COLO668 (cell line): Measurements from ENCODE around the gene RAG2.

Source experiments
- DNase-seq: peaks from one replicate; lab custom pipeline; 2025; ENCODE audit not compliant: unreplicated experiment; lab: John Stamatoyannopoulos, UW

The RAG2 gene

DNA sequence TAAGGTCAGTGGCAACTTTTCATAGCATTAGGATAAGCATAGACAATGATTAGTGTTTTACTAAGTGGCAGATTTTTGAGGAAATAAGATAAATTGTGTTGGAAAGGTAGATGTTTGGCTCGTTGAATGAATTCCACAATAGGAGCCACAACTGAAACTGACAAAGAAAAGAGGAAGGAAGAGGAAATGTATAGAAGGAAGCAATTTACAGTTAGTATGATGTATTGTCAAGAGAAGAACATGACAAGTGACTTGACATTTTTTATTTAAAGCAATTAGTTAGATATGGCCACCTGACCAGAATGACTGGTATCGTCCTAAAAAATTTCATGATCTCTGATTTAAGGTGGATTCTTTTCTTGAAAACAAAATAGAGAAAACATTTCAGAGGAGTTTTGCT, 3.1 kb upstream of the RAG2 start:
- no peak for DNase-seq

DNA sequence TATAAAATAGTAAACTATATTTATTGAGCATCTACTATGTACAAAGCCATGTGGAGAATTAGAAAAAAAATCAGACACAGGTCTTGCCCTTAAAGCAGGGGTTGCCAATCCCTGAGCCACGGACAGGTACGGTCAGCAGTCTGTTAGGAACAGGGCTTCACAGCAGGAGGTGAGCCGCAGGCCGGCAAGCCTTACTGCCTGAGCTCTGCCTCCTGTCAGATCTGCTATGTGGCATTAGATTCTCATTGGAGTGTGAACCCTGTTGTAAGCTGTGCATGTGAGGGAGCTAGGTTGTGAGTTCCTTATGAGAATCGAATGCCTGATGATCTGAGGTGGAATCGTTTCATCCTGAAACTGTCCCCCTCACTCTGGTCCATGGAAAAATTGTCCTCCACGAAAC, 2.1 kb upstream of the RAG2 start:
- no peak for DNase-seq

DNA sequence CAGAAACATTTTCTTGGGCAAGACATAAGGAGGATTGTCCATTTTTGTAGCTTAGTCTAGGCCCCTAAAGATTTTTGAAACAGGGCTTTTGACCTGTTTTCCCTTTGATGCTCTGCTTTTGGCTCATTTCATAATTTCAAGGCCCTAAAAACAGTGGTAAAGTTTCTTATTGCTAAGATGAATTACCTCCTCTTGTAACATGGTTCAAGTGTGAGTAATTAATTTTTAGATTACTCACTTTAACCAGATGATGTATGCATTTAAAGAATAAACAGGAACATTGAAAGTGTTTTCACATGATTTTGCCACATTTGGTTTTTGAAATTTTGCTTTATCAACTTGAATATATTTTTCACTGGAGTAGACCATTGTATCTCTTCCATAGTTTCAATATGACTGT, 1.2 kb downstream of the RAG2 start:
- DNase-seq, result no peak

DNA sequence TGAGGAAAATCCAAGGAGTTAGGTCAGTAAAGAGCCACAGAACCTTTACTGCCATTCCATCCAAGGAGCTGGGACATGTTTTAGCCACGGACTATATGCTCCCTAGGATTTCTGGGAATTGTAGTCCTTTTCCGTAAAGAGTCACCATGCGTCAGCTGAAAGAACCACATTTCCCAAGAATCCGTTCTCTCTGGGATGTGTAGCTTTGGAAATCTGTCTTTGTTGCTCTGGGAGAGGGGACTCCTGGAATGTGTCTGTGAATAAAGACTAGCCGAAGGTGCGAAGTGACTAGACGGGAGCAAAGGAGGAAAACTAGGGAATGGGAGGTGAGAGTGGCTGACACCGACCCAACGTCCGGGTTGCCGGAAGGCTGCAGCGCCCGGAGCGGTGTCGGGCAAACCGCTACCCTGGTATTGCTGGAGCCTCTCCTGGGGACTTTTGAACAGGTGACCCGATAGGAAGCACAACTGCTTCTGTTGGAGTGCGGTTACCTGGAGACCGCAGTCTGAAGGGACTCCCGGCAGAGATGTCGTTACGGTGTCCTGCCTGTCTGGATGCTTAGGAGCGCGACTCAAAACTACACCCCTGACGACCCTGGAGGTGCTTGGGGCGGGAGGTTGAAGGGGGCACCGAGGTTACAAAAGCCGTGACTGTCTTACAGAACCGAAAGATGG, 3.6 kb downstream of the RAG2 start, which contains the start of gene IFTAP:
Gene IFTAP (plus strand): TSS at position 187 of the 674 bp plus-strand sequence. CDS start 15,602 bp downstream, outside the sequence.
- DNase-seq, result peak; percentile 67

DNA sequence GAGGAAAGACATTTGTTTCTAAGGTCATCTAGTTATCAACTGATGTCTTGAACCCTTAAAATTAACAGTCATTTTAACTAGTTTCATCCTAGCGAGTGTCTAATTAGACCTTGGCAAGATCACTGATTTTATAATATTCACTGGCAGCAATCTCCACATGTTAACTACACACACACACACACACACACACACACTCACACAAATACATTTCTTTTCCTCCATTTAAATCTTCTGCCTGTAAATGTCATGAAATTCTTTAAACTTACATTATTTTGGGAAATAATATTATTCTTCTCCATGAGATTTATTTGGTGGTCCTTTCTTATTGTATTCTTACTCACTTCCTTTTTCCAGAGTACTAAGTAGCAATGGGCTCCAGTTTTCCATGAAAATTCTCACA, 6.6 kb downstream of the RAG2 start:
- no peak for DNase-seq

DNA sequence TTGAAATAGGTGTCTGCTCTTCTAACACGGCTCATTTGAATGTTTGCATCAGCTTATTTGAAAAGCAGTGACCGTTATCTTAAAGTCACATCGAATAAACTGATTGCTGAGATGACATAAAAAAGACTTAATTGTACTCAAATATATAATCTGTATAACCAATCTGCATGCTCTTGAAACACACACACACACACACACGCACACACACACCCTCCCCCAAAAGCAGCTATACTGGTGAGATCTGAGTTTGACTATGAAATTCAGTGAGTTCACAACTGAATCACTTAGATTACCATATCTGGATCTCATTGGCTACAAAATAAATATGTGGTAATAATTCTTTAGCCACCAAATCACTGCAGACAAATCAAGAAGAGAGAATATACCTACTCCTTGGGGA, 7.5 kb downstream of the RAG2 start:
- DNase-seq, result no peak

DNA sequence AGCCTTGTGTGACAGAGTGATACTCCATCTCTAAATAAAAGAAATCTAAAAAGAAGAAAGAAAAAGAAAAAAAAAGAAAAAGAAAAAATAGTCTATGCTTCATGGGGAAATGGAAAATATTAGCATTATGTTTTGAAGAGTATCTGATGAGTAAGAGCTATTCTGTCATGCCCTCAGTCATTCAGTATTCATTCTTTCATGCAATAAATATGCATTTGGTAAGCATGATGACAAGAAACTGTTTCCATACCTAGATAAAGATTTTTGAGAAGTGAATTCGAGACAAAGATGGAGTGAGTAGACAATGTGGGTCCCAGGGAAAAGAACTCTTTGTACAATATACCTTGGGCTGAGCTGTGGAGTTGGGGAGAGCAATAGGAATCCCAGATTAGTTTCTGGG, 9.9 kb downstream of the RAG2 start:
- no peak for DNase-seq

DNA sequence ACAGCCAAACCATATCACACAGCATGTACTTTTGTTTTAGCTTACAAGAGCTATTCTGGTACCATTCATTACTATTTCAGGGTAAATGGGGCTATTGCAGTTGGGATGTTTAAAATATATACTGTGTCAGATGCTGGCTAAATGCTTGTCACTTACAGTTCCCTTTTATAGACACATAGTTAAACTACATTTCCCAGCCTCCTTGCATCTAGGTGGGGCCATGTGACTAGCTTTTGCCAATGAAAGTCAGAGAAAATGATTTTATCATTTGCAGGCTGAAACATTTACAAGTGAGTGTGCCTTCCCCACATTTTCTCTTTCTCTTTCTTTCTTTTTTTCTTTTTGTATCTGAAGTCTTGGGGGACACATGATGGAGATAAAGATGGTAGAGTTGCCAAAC, 11.5 kb downstream of the RAG2 start:
- DNase-seq, result no peak

DNA sequence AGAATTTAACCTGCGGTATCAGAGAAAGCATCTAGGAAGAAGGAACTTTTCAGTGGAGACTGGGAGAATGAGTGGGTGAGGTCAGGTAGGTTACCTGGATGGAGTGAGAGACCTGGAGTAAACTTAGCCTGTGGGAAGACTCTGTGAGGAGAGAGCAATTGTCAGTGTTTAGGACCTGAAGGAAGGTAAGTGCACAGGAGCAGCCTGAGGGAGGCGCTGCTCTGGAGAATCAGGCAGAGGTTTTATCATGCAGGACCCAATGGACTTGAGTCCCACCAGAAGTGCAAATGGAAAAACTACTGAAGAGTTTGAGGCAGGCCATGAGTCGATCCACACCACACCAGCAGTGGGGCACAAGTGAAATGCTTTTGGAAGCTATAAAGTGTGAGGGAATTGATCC, 14.4 kb downstream of the RAG2 start:
- DNase-seq, result no peak

DNA sequence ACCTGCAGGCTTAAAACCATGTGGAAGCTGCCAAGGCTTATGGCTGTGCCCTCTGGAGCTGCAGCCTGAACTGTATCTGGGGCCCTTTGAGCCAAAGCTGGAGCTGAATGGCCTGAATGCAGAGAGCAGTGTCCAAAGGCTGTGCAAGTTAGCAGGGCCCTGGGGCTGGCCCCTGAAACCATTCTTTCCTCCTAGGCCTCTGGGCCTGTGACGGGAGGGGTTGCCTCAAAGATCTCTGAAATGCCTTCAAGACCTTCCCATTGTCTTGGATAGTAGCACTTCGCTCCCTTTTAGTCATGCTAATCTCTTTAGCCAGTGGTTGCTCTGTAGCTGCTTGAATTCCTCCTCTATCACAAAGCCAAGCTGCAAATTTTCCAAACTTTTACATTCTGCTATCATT, 16.5 kb downstream of the RAG2 start:
- DNase-seq, result no peak

DNA sequence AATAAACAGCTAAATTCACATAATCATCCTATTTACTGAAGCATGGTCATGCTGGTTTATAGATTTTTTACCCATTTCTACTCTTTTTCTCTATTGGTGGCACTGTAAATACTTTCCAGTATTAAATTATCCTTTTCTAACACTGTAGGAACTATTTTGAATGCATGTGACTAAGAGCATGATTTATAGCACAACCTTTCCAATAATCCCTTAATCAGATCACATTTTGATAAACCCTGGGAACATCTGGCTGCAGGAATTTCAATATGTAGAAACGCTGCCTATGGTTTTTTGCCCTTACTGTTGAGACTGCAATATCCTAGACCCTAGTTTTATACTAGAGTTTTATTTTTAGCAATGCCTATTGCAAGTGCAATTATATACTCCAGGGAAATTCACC, 19.6 kb downstream of the RAG2 start:
- no peak for DNase-seq

DNA sequence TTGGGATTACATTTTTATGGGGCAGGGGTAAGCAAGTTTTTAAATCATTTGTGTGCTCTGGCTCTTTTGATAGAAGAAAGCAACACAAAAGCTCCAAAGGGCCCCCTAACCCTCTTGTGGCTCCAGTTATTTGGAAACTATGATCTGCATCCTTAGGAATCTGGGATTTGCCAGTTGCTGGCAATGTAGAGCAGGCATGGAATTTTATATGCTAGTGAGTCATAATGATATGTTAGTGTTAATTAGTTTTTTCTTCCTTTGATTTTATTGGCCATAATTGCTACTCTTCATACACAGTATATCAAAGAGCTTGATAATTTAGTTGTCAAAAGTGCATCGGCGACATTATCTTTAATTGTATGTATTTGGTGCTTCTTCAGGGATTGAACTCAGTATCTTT, 20.2 kb downstream of the RAG2 start:
- no peak for DNase-seq

DNA sequence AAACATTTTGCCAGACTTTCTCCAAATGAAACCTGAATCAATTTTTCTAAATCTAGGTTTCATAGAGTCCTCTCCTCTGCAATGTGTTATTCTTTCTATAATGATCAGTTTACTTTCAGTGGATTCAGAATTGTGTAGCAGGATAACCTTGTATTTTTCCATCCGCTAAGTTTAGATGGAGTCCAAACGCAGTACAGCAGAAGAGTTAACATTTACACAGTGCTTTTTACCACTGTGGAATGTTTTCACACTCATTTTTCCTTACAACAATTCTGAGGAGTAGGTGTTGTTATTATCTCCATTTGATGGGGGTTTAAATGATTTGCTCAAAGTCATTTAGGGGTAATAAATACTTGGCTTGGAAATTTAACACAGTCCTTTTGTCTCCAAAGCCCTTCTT, 20.7 kb downstream of the RAG2 start:
- no peak for DNase-seq

DNA sequence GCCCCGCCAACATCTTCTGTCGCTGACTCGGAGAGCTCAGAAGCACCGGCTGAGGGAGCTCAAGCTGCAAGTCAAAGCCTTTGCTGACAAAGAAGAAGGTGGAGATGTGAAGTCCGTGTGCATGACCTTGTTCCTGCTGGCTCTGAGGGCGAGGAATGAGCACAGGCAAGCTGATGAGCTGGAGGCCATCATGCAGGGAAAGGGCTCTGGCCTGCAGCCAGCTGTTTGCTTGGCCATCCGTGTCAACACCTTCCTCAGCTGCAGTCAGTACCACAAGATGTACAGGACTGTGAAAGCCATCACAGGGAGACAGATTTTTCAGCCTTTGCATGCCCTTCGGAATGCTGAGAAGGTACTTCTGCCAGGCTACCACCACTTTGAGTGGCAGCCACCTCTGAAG, 23.6 kb downstream of the RAG2 start:
- peak; percentile 16 for DNase-seq

DNA sequence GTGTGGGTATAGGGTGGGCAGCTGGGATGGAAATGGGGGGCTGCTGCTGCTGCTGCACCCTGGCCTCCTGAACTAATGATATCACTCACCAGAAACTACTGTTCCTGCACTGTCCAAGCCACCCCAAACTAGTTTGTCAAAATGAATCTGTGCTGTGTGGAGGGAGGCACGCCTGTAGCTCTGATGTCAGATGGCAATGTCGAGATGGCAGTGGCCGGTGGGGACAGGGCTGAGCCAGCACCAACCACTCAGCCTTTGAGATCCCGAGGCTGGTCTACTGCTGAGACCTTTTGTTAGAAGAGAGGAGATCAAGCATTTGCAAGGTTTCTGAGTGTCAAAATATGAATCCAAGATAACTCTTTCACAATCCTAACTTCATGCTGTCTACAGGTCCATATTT, 28.9 kb downstream of the RAG2 start:
- DNase-seq, result no peak

DNA sequence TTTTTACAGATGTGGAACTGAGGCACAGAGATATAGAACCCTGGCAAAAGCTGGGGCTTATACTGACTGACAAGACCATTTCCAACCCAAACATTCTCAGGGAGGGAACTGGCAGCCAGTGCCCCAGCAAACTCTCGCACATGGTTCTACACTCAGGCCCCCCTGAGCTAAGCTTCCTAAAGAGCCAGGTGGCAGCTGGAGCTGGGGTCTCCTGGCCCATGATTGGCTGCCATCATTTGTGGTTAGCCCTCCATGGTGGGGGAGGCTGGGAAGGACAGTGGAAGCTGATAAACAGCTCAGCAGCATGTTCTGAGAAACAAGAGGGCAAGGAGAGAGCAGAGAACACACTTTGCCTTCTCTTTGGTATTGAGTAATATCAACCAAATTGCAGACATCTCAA, 30.3 kb downstream of the RAG2 start, which contains the start of gene RAG1:
Gene RAG1 (plus strand): TSS at position 314 of the 400 bp plus-strand sequence. CDS start 5,298 bp downstream, outside the sequence.
- no peak for DNase-seq

DNA sequence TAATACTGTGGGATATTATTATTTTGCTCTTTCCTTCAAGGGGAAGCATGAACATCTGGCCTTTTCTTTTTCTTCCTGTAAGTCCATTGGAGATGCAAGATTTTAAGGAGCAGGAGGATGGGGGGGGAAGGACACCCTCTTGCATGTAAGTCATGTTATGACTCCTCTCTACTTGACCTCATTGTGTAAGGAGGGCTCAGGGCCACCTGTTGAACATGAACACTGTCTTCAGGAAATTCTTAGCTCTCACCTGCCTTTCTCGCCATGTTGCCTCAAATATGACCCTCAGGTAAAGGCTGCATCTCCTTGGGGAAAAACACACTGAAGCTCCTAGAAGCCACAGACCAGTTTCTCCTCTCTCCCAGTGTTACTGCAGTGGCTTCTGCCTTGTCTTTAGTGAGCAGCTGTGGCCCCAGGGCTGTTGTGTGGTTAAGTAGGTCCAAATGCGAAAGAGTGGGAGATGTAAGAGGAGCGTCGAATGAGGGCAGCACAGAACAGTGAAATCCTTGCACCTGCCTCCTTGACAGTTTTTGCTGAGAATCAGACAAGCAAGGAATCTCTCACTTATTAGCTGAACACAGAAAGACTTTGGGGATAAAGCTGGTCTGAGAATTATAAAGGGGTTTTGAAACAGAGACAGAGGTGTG, 31.5 kb downstream of the RAG2 start:
- no peak for DNase-seq

DNA sequence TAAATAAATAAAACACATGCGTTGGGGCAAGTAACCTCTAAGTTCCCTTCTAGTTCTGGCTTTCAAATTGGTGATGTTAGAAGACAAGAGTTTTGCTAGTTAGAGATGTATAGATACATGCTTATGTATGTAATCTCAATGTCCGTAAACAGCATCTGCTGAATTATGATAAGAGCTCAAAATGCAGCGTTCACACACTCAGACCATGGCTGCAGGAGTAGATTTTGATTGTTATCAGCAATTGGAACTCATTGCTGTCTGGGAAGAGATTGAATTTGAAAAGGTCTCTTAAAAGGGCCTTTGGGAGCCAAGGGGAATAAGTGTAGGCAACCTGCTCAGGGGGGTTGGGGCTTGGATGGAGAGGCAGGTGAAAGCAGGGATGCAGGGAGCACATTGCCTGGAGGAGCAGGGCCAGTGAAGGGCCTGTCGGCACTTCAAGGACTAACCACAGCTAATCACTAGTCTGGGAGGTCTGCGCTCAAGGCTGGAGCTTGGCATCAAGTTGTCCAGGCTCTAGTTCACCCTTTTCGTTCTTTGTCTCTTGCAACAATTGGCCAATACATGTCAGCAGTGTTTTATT, 32.9 kb downstream of the RAG2 start:
- DNase-seq, result no peak

DNA sequence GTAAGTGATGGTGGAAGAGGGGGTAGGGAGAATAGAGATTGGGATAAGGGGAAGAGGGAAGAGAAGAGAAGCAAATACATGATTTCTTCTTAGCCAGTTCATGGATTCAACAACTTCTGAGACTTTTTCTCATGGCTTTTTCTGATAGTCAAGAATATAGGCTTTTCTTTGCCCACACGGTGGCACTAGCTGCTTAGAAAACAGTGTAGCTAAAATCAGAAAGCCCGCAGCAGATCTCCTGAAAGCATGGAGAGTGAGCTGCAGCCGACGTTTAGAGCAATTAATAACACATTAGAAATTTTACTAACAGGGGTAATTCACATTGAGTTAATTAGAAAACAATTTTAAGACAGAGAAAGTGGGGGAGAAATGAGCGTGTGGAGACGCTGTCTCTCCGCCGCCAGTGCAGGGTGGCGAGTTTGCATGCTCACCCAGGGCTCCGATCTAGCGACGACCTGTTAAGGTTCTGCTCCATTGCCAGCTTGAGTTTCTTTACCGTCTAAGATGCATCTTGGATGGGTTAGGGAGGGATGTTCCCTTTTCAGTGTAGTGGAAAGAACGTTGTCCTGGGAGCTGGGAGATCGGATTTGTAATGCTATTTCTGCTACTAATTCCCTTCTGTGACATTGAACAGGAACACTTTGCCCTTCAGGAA, 33.5 kb downstream of the RAG2 start:
- DNase-seq, result peak; percentile 28

DNA sequence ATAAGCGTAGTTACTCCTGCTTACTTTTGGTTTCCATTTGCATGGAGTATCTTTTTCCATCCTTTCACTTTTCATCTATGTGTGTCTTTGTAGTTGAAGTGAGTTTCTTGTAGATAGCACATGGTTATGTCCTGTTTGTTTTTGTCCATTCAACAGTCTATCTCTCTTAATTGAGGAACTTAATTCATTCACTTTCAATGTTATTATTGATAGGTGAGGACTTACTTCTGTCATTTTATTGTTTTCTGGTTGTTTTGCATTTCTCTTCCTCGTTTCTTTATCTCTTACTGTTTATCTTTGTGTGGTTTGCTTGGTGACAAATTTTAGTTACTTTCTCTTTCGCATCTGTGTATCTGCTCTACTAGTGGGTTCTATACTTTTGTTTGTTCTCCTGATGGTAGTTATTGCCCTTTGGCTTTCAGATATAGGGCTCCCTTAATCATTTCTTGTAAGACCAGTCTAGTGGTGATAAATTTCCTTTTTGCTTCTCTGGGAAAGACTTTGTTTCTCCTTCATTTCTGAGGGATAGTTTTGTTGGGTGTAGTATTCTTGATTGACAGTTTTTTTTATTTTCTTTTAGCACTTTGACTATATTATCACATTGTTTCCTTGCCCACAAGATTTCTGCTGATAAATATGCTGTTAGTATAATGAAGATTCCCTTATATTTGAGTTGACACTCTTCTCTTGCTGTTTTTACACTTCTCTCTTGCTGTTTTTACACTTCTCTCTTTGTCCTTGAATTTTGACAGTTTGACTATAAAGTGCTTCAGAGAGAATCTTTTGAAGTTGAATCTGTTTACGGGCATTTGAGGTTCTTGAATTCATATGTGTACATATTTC, 39.2 kb downstream of the RAG2 start:
- no peak for DNase-seq

DNA sequence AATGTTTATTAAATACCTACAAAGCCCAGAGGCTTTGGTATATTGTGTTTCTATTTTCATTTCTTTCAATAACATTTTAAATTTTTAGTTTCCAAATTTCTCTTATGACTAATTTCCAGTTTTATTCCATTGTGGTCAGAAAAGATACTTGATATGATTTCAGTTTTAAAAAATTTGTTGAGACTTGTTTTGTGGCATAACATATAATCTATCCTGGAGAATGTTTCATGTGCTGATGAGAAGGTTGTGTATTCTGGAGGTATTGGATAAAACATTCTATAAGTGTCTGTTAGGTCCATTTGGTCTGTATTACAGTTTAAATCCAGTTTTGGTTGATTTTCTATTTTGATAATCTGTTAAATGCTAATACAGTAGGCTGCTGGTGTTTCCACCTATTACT, 40.0 kb downstream of the RAG2 start:
- no peak for DNase-seq
